Esophagus squamous epithelium (tissue), 4 donors: ENCODE results near the gene RFX2.

Experiments used
- POLR2A ChIP-seq, 4 donors: fragments of 450-650 bp; IDR thresholded peaks; one replicate each; pipeline ENCODE4 v1.6.1; 2017; ENCODE audit warnings: antibody characterized with exemption in 4 of 4, mild to moderate bottlenecking in 4 of 4, moderate library complexity in 3 of 4
- TF ChIP-seq, protein P1 (sequence below), 6 experiments: fragments of 450-650 bp in 4 of 6; fragments of 200-600 bp in 2 of 6; sonication (generic) in 2 of 6; IDR thresholded peaks; one replicate each; pipeline ENCODE4 v1.5.1; 2016 to 2019; ENCODE audit warnings: antibody characterized with exemption in 6 of 6, mild to moderate bottlenecking in 4 of 6, moderate library complexity in 4 of 6

GRCh38 chr19:5947435-5947834, 162.9 kb downstream of the RFX2 start:
- TF ChIP-seq, protein P1, sequence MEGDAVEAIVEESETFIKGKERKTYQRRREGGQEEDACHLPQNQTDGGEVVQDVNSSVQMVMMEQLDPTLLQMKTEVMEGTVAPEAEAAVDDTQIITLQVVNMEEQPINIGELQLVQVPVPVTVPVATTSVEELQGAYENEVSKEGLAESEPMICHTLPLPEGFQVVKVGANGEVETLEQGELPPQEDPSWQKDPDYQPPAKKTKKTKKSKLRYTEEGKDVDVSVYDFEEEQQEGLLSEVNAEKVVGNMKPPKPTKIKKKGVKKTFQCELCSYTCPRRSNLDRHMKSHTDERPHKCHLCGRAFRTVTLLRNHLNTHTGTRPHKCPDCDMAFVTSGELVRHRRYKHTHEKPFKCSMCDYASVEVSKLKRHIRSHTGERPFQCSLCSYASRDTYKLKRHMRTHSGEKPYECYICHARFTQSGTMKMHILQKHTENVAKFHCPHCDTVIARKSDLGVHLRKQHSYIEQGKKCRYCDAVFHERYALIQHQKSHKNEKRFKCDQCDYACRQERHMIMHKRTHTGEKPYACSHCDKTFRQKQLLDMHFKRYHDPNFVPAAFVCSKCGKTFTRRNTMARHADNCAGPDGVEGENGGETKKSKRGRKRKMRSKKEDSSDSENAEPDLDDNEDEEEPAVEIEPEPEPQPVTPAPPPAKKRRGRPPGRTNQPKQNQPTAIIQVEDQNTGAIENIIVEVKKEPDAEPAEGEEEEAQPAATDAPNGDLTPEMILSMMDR (IDR thresholded peaks at IDR 0.05), result no peak
- TF ChIP-seq POLR2A (IDR thresholded peaks at IDR 0.05), result no peak
